ENCODE measurements around the gene CLDN4.
"Not testable (repeated sequence)": the region's sequence is repeated elsewhere in the genome, so short reads cannot be mapped to it uniquely, and the experiment has no call there.

The CLDN4 gene

GRCh38 chr7:73823873-73824592 lies 6.8 kb upstream of the CLDN4 start:
- no peak for DNase-seq

- DNase-seq: no peak
Measured at GRCh38 chr7:73824986-73825385, 5.8 kb upstream of the CLDN4 start.

GRCh38 chr7:73827567-73828106 lies 3.2 kb upstream of the CLDN4 start:
- DNase-seq: no peak

- peak; percentile 36 for DNase-seq
Measured at GRCh38 chr7:73828107-73828803, 2.5 kb upstream of the CLDN4 start.

GRCh38 chr7:73828972-73829371 lies 1.8 kb upstream of the CLDN4 start:
- no peak for DNase-seq

- no peak for DNase-seq
Measured at GRCh38 chr7:73829505-73829904, 1.3 kb upstream of the CLDN4 start.

- no peak for DNase-seq
Measured at GRCh38 chr7:73829921-73830680, 695 bp upstream of the CLDN4 start.

- no peak for DNase-seq
Measured at GRCh38 chr7:73831584-73831833, 713 bp downstream of the CLDN4 start.

GRCh38 chr7:73831834-73832651 lies 1.2 kb downstream of the CLDN4 start:
- no peak for DNase-seq

GRCh38 chr7:73832806-73833205 lies 2.0 kb downstream of the CLDN4 start:
- no peak for DNase-seq

GRCh38 chr7:73833251-73833919 lies 2.6 kb downstream of the CLDN4 start:
- DNase-seq: no peak

GRCh38 chr7:73834626-73835191 lies 3.9 kb downstream of the CLDN4 start:
- no peak for DNase-seq

GRCh38 chr7:73837167-73837566 lies 6.4 kb downstream of the CLDN4 start:
- not testable (repeated sequence) for DNase-seq

- DNase-seq: no peak
Measured at GRCh38 chr7:73838642-73839041, 7.8 kb downstream of the CLDN4 start.

- DNase-seq: no peak
Measured at GRCh38 chr7:73839290-73839689, 8.5 kb downstream of the CLDN4 start.

GRCh38 chr7:73839743-73840714 lies 9.2 kb downstream of the CLDN4 start:
- DNase-seq: no peak

- no peak for DNase-seq
Measured at GRCh38 chr7:73840715-73841379, 10.1 kb downstream of the CLDN4 start.

- DNase-seq: no peak
Measured at GRCh38 chr7:73841689-73842066, 10.9 kb downstream of the CLDN4 start.

GRCh38 chr7:73842067-73842976 lies 11.5 kb downstream of the CLDN4 start, which contains the start of gene METTL27:
Gene METTL27, minus strand, starts transcription at chr7:73842516. Its CDS starts 376 bp downstream, at chr7:73842140.
- peak; percentile 90 for DNase-seq

Data from MV-4-11 (cell line).